Measurements from ENCODE around the gene NEUROG3.

DNA sequence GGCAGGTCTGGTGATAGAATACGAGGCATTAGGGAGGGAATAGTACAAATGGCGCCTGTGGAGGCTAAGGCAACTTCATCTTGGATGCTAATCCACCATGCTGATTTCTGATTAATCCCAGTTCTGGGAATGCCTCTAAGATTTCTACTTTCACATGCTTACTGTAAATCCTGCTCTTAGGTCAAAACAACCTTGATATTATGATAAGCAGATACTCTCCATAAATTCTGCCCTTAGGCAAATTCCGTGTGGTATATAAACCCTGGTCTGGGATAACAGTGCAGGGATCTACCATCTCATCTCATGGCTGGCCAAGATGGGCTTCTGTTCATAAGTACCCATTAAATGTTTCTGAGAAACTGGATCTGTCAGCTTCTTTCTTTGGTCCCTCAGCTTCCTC lies 11.4 kb upstream of the NEUROG3 start:
- TF ChIP-seq POLR2A (IDR thresholded peaks at IDR 0.05): no peak
- TF ChIP-seq POLR2AphosphoS5 (IDR thresholded peaks at IDR 0.05): no peak
- TF ChIP-seq, protein P1, sequence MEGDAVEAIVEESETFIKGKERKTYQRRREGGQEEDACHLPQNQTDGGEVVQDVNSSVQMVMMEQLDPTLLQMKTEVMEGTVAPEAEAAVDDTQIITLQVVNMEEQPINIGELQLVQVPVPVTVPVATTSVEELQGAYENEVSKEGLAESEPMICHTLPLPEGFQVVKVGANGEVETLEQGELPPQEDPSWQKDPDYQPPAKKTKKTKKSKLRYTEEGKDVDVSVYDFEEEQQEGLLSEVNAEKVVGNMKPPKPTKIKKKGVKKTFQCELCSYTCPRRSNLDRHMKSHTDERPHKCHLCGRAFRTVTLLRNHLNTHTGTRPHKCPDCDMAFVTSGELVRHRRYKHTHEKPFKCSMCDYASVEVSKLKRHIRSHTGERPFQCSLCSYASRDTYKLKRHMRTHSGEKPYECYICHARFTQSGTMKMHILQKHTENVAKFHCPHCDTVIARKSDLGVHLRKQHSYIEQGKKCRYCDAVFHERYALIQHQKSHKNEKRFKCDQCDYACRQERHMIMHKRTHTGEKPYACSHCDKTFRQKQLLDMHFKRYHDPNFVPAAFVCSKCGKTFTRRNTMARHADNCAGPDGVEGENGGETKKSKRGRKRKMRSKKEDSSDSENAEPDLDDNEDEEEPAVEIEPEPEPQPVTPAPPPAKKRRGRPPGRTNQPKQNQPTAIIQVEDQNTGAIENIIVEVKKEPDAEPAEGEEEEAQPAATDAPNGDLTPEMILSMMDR (IDR thresholded peaks at IDR 0.05): no peak
